Neural progenitor cell (in vitro differentiated cells): ENCODE data around the gene ATF7IP.

Experiments used
- EZH2 ChIP-seq: fragments of 200-600 bp; sonication (generic); IDR thresholded peaks from 2 replicates; pipeline ENCODE4 v1.6.1; 2017; ENCODE audit warnings: antibody characterized with exemption, mild to moderate bottlenecking, moderate library complexity
- TF ChIP-seq, protein P1 (sequence below): fragments of 200-600 bp; sonication (generic); IDR thresholded peaks from 2 replicates; pipeline ENCODE4 v1.5.1; 2017; ENCODE audit warnings: antibody characterized with exemption, mild to moderate bottlenecking

- TF ChIP-seq, protein P1, sequence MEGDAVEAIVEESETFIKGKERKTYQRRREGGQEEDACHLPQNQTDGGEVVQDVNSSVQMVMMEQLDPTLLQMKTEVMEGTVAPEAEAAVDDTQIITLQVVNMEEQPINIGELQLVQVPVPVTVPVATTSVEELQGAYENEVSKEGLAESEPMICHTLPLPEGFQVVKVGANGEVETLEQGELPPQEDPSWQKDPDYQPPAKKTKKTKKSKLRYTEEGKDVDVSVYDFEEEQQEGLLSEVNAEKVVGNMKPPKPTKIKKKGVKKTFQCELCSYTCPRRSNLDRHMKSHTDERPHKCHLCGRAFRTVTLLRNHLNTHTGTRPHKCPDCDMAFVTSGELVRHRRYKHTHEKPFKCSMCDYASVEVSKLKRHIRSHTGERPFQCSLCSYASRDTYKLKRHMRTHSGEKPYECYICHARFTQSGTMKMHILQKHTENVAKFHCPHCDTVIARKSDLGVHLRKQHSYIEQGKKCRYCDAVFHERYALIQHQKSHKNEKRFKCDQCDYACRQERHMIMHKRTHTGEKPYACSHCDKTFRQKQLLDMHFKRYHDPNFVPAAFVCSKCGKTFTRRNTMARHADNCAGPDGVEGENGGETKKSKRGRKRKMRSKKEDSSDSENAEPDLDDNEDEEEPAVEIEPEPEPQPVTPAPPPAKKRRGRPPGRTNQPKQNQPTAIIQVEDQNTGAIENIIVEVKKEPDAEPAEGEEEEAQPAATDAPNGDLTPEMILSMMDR: no peak
- TF ChIP-seq EZH2: no peak
These were observed 25.0 kb downstream of the ATF7IP start for GRCh38 chr12:14390449-14390848.
